DOHH2 (cell line): ENCODE measurements around the gene MARCHF3.

Source experiments
- EZH2phosphoT487 ChIP-seq: fragments of 200-600 bp; sonication (generic); IDR thresholded peaks from 2 replicates; pipeline ENCODE4 v1.6.1; 2017; ENCODE audit warnings: borderline replicate concordance, mild to moderate bottlenecking, antibody characterized with exemption, low read length, moderate library complexity, mixed read lengths
- TF ChIP-seq, protein P1 (sequence below): fragments of 200-600 bp; sonication (generic); IDR thresholded peaks from one replicate; pipeline ENCODE4 v1.5.1; 2014; ENCODE audit warnings: antibody characterized with exemption, mild to moderate bottlenecking, low read depth, low read length; ENCODE audit not compliant: poor library complexity, severe bottlenecking

DNA sequence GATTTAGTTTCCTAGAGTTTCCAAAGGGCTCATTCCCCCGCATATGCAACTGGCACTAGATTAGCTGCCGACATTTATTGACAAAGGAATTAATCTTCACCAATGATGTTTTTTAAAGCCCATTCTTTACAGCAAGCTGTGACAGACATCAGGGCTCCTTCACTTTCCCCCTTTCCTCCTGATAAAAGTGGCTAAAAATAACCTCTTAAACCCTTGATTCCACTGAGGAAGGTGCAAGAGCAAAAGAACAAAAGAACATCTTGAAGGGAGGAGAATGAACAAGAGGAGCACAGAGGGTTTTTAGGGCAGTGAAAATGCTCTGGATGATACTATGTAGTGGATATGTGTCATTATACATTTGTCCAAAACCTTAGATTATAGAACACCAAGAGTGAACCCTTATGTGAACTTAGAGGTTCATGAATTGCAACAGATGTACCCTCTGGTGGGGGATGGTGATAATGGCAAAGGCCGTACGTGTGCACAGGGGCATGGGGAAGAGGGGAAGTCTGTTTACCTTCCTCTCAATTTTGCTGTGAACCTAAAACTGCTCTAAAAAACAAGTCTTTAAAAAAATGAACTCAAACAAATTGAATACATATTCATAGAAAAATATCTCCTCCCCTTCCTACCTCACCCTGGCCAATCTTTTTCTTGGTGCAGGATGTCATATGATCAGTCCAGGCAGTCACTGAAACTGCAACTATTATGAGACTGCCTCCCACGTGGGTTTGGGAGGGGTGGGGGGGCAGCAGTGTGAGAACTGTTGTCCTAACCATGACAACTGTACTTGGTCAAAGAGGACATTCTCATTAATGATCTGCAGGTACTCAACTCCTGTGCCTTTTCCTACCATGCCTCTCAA is 83.0 kb downstream of the MARCHF3 start:
- TF ChIP-seq, protein P1, sequence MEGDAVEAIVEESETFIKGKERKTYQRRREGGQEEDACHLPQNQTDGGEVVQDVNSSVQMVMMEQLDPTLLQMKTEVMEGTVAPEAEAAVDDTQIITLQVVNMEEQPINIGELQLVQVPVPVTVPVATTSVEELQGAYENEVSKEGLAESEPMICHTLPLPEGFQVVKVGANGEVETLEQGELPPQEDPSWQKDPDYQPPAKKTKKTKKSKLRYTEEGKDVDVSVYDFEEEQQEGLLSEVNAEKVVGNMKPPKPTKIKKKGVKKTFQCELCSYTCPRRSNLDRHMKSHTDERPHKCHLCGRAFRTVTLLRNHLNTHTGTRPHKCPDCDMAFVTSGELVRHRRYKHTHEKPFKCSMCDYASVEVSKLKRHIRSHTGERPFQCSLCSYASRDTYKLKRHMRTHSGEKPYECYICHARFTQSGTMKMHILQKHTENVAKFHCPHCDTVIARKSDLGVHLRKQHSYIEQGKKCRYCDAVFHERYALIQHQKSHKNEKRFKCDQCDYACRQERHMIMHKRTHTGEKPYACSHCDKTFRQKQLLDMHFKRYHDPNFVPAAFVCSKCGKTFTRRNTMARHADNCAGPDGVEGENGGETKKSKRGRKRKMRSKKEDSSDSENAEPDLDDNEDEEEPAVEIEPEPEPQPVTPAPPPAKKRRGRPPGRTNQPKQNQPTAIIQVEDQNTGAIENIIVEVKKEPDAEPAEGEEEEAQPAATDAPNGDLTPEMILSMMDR = no peak
- TF ChIP-seq EZH2phosphoT487 = no peak
